Measurements from ENCODE around the gene MPPED1.

- TF ChIP-seq CTCF (conservative IDR thresholded peaks at IDR 0.05 in 1 of 2, IDR thresholded peaks at IDR 0.05 in 1 of 2; ENCODE audit: low read depth in 1 of 2, low read length in 2 of 2) (no peak), EZH2 (IDR thresholded peaks at IDR 0.05; ENCODE audit: low read length, missing control alignments) (no peak)
These were observed 109.9 kb downstream of the MPPED1 start for GRCh38 chr22:43521716-43522115.
